ENCODE measurements around the gene PTPN1.
A peak's percentile ranks its signal among the peaks of the same experiment; 100 is the strongest.
"Not testable (repeated sequence)": the region's sequence is repeated elsewhere in the genome, so short reads cannot be mapped to it uniquely, and the experiment has no call there.

PTPN1 gene

GRCh38 chr20:50610212-50610718 is 100.1 kb downstream of the PTPN1 start:
- DNase-seq (ENCODE audit: low spot score) = no peak

GRCh38 chr20:50611128-50611810 is 101.1 kb downstream of the PTPN1 start:
- DNase-seq (ENCODE audit: low spot score) = no peak

- DNase-seq (ENCODE audit: low spot score) = no peak
These were observed 103.4 kb downstream of the PTPN1 start for GRCh38 chr20:50613438-50614169.

- DNase-seq (ENCODE audit: low spot score) = no peak
These were observed 105.2 kb downstream of the PTPN1 start for GRCh38 chr20:50615407-50615806.

GRCh38 chr20:50617022-50617421 is 106.8 kb downstream of the PTPN1 start:
- no peak for DNase-seq (ENCODE audit: low spot score)

GRCh38 chr20:50618537-50618936 is 108.4 kb downstream of the PTPN1 start:
- DNase-seq (ENCODE audit: low spot score) = no peak

GRCh38 chr20:50620459-50620858 is 110.3 kb downstream of the PTPN1 start:
- DNase-seq (ENCODE audit: low spot score) = not testable (repeated sequence)

- DNase-seq (ENCODE audit: low spot score) = no peak
These were observed 111.0 kb downstream of the PTPN1 start for GRCh38 chr20:50621068-50621665.

GRCh38 chr20:50624351-50625016 is 114.3 kb downstream of the PTPN1 start:
- peak; percentile 25 for DNase-seq (ENCODE audit: low spot score)

GRCh38 chr20:50625986-50626677 is 115.9 kb downstream of the PTPN1 start:
- DNase-seq (ENCODE audit: low spot score) = peak; percentile 88

- no peak for DNase-seq (ENCODE audit: low spot score)
These were observed 117.6 kb downstream of the PTPN1 start for GRCh38 chr20:50627747-50628146.

- peak; percentile 91 for DNase-seq (ENCODE audit: low spot score)
These were observed 118.1 kb downstream of the PTPN1 start for GRCh38 chr20:50628332-50628731.

- peak; percentile 66 for DNase-seq (ENCODE audit: low spot score)
These were observed 118.9 kb downstream of the PTPN1 start for GRCh38 chr20:50628853-50629669.

GRCh38 chr20:50629670-50630045 is 119.5 kb downstream of the PTPN1 start:
- no peak for DNase-seq (ENCODE audit: low spot score)

- DNase-seq (ENCODE audit: low spot score) = no peak
These were observed 120.5 kb downstream of the PTPN1 start for GRCh38 chr20:50630578-50631263.

GRCh38 chr20:50632236-50632635 is 122.1 kb downstream of the PTPN1 start:
- DNase-seq (ENCODE audit: low spot score) = no peak

GRCh38 chr20:50632701-50633100 is 122.5 kb downstream of the PTPN1 start:
- DNase-seq (ENCODE audit: low spot score) = no peak

GRCh38 chr20:50633361-50633760 is 123.2 kb downstream of the PTPN1 start:
- DNase-seq (ENCODE audit: low spot score) = no peak

GRCh38 chr20:50634191-50634590 is 124.0 kb downstream of the PTPN1 start:
- DNase-seq (ENCODE audit: low spot score) = no peak

Measured in D341Med (cell line).